Bronchial epithelial cell (primary cell): ENCODE measurements around the gene RPS6KA2. TPM values are rescaled to one million over a fixed set of nuclear protein-coding genes. Genes with fewer than 3 reads are reported as not detected.

Experiments used
- DNase-seq: peaks from one replicate; pipeline ENCODE4 v3.0.0-alpha.2; 2010; ENCODE audit warnings: low read depth
- FAIRE-seq: peaks from 2 replicates; lab custom pipeline; 2011; peaks lifted over from hg19 to GRCh38; lab: Jason Lieb, UNC
- H3K27me3 ChIP-seq: 2 replicates; pipeline ENCODE4 v1.5.1; 2011; ENCODE audit warnings: low read length; ENCODE audit not compliant: control insufficient read depth, insufficient read depth
- H3K36me3 ChIP-seq: 2 replicates; pipeline ENCODE4 v1.5.1; 2011; ENCODE audit warnings: low read length; ENCODE audit not compliant: control insufficient read depth, insufficient read depth
- H3K4me3 ChIP-seq: 2 replicates; pipeline ENCODE4 v1.5.1; 2011; ENCODE audit warnings: mild to moderate bottlenecking, low read depth, low read length, control low read depth
- total RNA-seq: library from RNA; depleted of rRNA; stranded (reverse); fragments of >200 nt; gene quantifications from 2 replicates; pipeline ENCODE4 v1.2.1, GENCODE V29; 2014
- TF ChIP-seq, protein P1 (sequence below): IDR thresholded peaks from 2 replicates; pipeline ENCODE4 v1.5.1; 2011; ENCODE audit warnings: mild to moderate bottlenecking, moderate library complexity, low read length, control low read depth, inconsistent platforms; ENCODE audit not compliant: insufficient read depth, severe bottlenecking

Gene RPS6KA2
- total RNA-seq, 1 donor from 2014 or later = 42.6 TPM

DNA sequence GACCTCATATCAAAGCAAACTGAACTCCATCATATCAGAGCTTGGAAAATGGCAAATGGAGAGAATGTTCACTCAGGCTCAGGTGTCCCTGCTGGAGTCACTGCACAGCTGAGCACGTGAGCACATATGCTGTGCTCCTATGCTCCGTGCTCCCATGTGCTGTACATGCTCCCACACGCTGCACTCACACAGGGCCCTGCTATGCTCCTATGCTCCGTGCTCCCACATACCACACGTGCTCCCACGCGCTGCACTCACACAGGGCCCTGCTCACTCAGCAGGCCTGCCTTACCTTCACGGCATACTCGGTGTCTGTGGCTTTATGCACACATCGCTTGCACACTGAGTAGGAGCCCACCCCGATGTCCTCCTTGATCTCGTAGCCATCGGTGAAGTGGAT, 178.6 kb downstream of the RPS6KA2 start:
- no peak for DNase-seq
- FAIRE-seq = no peak
- H3K4me3 ChIP-seq = no peak overlapping the region
- TF ChIP-seq, protein P1, sequence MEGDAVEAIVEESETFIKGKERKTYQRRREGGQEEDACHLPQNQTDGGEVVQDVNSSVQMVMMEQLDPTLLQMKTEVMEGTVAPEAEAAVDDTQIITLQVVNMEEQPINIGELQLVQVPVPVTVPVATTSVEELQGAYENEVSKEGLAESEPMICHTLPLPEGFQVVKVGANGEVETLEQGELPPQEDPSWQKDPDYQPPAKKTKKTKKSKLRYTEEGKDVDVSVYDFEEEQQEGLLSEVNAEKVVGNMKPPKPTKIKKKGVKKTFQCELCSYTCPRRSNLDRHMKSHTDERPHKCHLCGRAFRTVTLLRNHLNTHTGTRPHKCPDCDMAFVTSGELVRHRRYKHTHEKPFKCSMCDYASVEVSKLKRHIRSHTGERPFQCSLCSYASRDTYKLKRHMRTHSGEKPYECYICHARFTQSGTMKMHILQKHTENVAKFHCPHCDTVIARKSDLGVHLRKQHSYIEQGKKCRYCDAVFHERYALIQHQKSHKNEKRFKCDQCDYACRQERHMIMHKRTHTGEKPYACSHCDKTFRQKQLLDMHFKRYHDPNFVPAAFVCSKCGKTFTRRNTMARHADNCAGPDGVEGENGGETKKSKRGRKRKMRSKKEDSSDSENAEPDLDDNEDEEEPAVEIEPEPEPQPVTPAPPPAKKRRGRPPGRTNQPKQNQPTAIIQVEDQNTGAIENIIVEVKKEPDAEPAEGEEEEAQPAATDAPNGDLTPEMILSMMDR = no peak
- peaks cover 5% of the 10 kb centered on the region for H3K36me3 ChIP-seq
- H3K27me3 ChIP-seq = no peaks in the 10 kb centered on the region

GRCh38 chr6:166446567-166447065, 180.4 kb downstream of the RPS6KA2 start:
- Histone ChIP-seq H3K4me3 (no peak overlapping the region), H3K27me3 (no peaks in the 10 kb centered on the region), H3K36me3 (peaks cover 5% of the 10 kb centered on the region)
- FAIRE-seq (no peak), DNase-seq (peak; percentile 22)
- TF ChIP-seq, protein P1 = no peak

- H3K27me3 ChIP-seq = no peaks in the 10 kb centered on the region
- H3K36me3 ChIP-seq = peaks cover 5% of the 10 kb centered on the region
- no peak overlapping the region for H3K4me3 ChIP-seq
- FAIRE-seq = no peak
- TF ChIP-seq, protein P1 = no peak
- no peak for DNase-seq
These were observed 180.9 kb downstream of the RPS6KA2 start for GRCh38 chr6:166446146-166446545.

- TF ChIP-seq, protein P1 = no peak
- FAIRE-seq (no peak), DNase-seq (no peak)
- H3K4me3 ChIP-seq = no peak overlapping the region
- H3K36me3 ChIP-seq = peaks cover 3% of the 10 kb centered on the region
- H3K27me3 ChIP-seq = no peaks in the 10 kb centered on the region
These were observed 182.6 kb downstream of the RPS6KA2 start for GRCh38 chr6:166444446-166444845.

- no peak for FAIRE-seq
These were observed 183.9 kb downstream of the RPS6KA2 start for GRCh38 chr6:166443166-166443565.

More at GRCh38 chr6:166443166-166443565, 183.9 kb downstream of the RPS6KA2 start:
- DNase-seq = no peak
- Histone ChIP-seq H3K36me3 (peaks cover 1% of the 10 kb centered on the region), H3K27me3 (no peaks in the 10 kb centered on the region), H3K4me3 (no peak overlapping the region)
- TF ChIP-seq, protein P1 = no peak
